Transverse colon (tissue), 4 donors: ENCODE measurements around the gene TRIML2. TPM values are rescaled to one million over a fixed set of nuclear protein-coding genes. Genes with fewer than 3 reads are reported as not detected.

ENCODE experiments used
- DNase-seq: peaks from one replicate; pipeline ENCODE4 v3.0.0-alpha.2; 2019
- H3K27ac ChIP-seq, 4 donors: fragments of 200-600 bp; sonication (generic); 2 replicates each; pipeline ENCODE4 v1.5.1; 2016 to 2018; ENCODE audit warnings: inconsistent platforms in 4 of 4
- H3K27me3 ChIP-seq: fragments of 200-600 bp; sonication (generic); 2 replicates; pipeline ENCODE4 v1.5.1; 2017; ENCODE audit warnings: inconsistent platforms
- H3K36me3 ChIP-seq, 4 donors: fragments of 200-600 bp; sonication (generic); 2 replicates each; pipeline ENCODE4 v1.5.1; 2017 to 2019; ENCODE audit warnings: inconsistent platforms in 4 of 4
- H3K4me1 ChIP-seq, 4 donors: fragments of 200-600 bp; sonication (generic); 2 replicates each; pipeline ENCODE4 v1.5.1; 2017 to 2020; ENCODE audit warnings: inconsistent platforms in 4 of 4
- H3K4me3 ChIP-seq, 4 donors: fragments of 200-600 bp; sonication (generic); 1 replicate in 1 of 4; 2 replicates in 3 of 4; pipeline versions ENCODE4 v1.5.1 to v1.6.1; 2017 to 2019; ENCODE audit warnings: inconsistent platforms in 4 of 4
- H3K9me3 ChIP-seq, 2 donors: fragments of 200-600 bp; sonication (generic); 2 replicates each; pipeline ENCODE4 v1.5.1; 2017 to 2019; ENCODE audit warnings: inconsistent platforms in 2 of 2
- CTCF ChIP-seq, 5 experiments: fragments of 200-600 bp in 3 of 5; fragments of 450-650 bp in 2 of 5; sonication (generic) in 3 of 5; IDR thresholded peaks; 1 replicate in 2 of 5; 2 replicates in 3 of 5; pipeline ENCODE4 v1.5.1; 2016 to 2017; ENCODE audit warnings: antibody characterized with exemption in 5 of 5, inconsistent platforms in 3 of 5, mild to moderate bottlenecking in 2 of 5, moderate library complexity in 1 of 5
- EP300 ChIP-seq: sonication (generic); formaldehyde crosslinking; IDR thresholded peaks from one replicate; pipeline ENCODE4 v1.6.1; 2017; ENCODE audit warnings: antibody characterized with exemption, low read depth
- POLR2A ChIP-seq: fragments of 450-650 bp; IDR thresholded peaks from one replicate; pipeline ENCODE4 v1.6.1; 2016; ENCODE audit warnings: antibody characterized with exemption, mild to moderate bottlenecking, moderate library complexity
- POLR2AphosphoS5 ChIP-seq, 3 donors: sonication (generic); formaldehyde crosslinking; IDR thresholded peaks; one replicate each; pipeline ENCODE4 v1.6.1; 2016; ENCODE audit warnings: antibody characterized with exemption in 3 of 3
- WGBS, 2 donors: methylation state at CpG; one replicate each; pipeline ENCODE4 v1.1.5; 2018; ENCODE audit warnings: low coverage in 1 of 2; 5-methylcytosine and 5-hydroxymethylcytosine counted together
- in situ Hi-C, 4 donors: fragments of 200-750 bp; cut with MboI; loops; one replicate each; pipeline versions ENCODE4 v1.15.0 to v1.15.1; 2017; ENCODE audit warnings: low sequenced_read_pairs in 3 of 4, low pct_ligation_motif_present in 1 of 4, low pct_unique_long_range_greater_than_20kb in 1 of 4
- intact Hi-C: fragments of 100-400 bp; cut with DNase I; formaldehyde crosslinking; loops from one replicate; pipeline ENCODE4 v1.15.1; 2023; ENCODE audit warnings: low total_unique reads
- total RNA-seq, 4 donors: library from RNA; depleted of rRNA; stranded (reverse); fragments of >200 nt; gene quantifications; one replicate each; pipeline ENCODE4 v1.1.0, GENCODE V29; 2016

Gene TRIML2
- total RNA-seq, 4 donors from 2014 or later = not detected

- H3K9me3 ChIP-seq = no peaks in the 10 kb centered on the region
- no peak overlapping the region for H3K4me3 ChIP-seq
- no peak for DNase-seq
- no peaks in the 10 kb centered on the region for H3K27me3 ChIP-seq
- WGBS, 2 donors = 58 to 59% methylated on average over 6 to 10 of the region's 10 CpGs
- H3K4me1 ChIP-seq = no peaks in the 10 kb centered on the region
- in situ Hi-C loops = no loop called here
- intact Hi-C loops = no loop called here
- H3K27ac ChIP-seq = no peak overlapping the region
- no peaks in the 10 kb centered on the region for H3K36me3 ChIP-seq
- no peak for TF ChIP-seq CTCF (IDR thresholded peaks at IDR 0.05)
- no peak for TF ChIP-seq POLR2A
- TF ChIP-seq EP300 = no peak
- TF ChIP-seq POLR2AphosphoS5 (IDR thresholded peaks at IDR 0.05) = no peak
These were observed 1.2 kb downstream of the TRIML2 start for GRCh38 chr4:188107931-188108843.

- Histone ChIP-seq H3K4me3 (no peak overlapping the region), H3K27ac (no peak overlapping the region), H3K36me3 (no peaks in the 10 kb centered on the region), H3K4me1 (no peaks in the 10 kb centered on the region), H3K9me3 (no peaks in the 10 kb centered on the region), H3K27me3 (no peaks in the 10 kb centered on the region)
- WGBS, 2 donors = 92 to 96% methylated on average over 2 to 40 of the region's 40 CpGs
- in situ Hi-C loops (no loop called here), intact Hi-C loops (no loop called here)
- TF ChIP-seq POLR2AphosphoS5 (IDR thresholded peaks at IDR 0.05) = no peak
- TF ChIP-seq CTCF (IDR thresholded peaks at IDR 0.05) = no peak
- TF ChIP-seq POLR2A = no peak
- DNase-seq = no peak
These were observed 2.9 kb downstream of the TRIML2 start for GRCh38 chr4:188106454-188106853.

- H3K4me1 ChIP-seq = no peaks in the 10 kb centered on the region
- intact Hi-C loops (no loop called here), in situ Hi-C loops (no loop called here)
- H3K36me3 ChIP-seq = no peaks in the 10 kb centered on the region
- no peaks in the 10 kb centered on the region for H3K27me3 ChIP-seq
- no peak overlapping the region for H3K27ac ChIP-seq
- 88 to 89% methylated on average over 3 of the region's 3 CpGs for WGBS, 2 donors
- TF ChIP-seq POLR2A = no peak
- no peak for TF ChIP-seq EP300
- TF ChIP-seq POLR2AphosphoS5 (IDR thresholded peaks at IDR 0.05) = no peak
- no peak for TF ChIP-seq CTCF (IDR thresholded peaks at IDR 0.05)
- no peak overlapping the region for H3K4me3 ChIP-seq
- H3K9me3 ChIP-seq = no peaks in the 10 kb centered on the region
- DNase-seq = no peak
These were observed 16.6 kb downstream of the TRIML2 start for GRCh38 chr4:188092824-188093223.

GRCh38 chr4:188086858-188087257, 22.5 kb downstream of the TRIML2 start:
- intact Hi-C loops = no loop called here
- Histone ChIP-seq H3K36me3 (no peaks in the 10 kb centered on the region), H3K27ac (no peak overlapping the region), H3K4me1 (no peaks in the 10 kb centered on the region), H3K27me3 (no peaks in the 10 kb centered on the region), H3K4me3 (no peak overlapping the region), H3K9me3 (no peaks in the 10 kb centered on the region)
- 71 to 91% methylated on average over 5 to 6 of the region's 6 CpGs for WGBS, 2 donors
- TF ChIP-seq CTCF (IDR thresholded peaks at IDR 0.05) (no peak), EP300 (no peak), POLR2AphosphoS5 (IDR thresholded peaks at IDR 0.05) (no peak), POLR2A (no peak)
- DNase-seq = no peak
- in situ Hi-C loops = no loop called here
